GM18909 (cell line): ENCODE data around the gene DNMT3A.
A peak's percentile ranks its signal among the peaks of the same experiment; 100 is the strongest.

Experiments
- ATAC-seq: cut with Tn5 transposase; IDR thresholded peaks from one replicate; pipeline ENCODE4 v1.9.1; 2021; ENCODE audit warnings: mild to moderate bottlenecking; ENCODE audit not compliant: unreplicated experiment, poor library complexity

Gene DNMT3A

GRCh38 chr2:25309402-25309801, 32.3 kb downstream of the DNMT3A start:
- ATAC-seq, result no peak

- ATAC-seq, result no peak
Observed at GRCh38 chr2:25308599-25308998, 33.1 kb downstream of the DNMT3A start.

- no peak for ATAC-seq
Observed at GRCh38 chr2:25307949-25308557, 33.7 kb downstream of the DNMT3A start.

GRCh38 chr2:25306777-25307368, 34.9 kb downstream of the DNMT3A start:
- no peak for ATAC-seq

GRCh38 chr2:25305775-25306174, 36.0 kb downstream of the DNMT3A start:
- ATAC-seq, result no peak

- ATAC-seq, result no peak
Observed at GRCh38 chr2:25304826-25305596, 36.7 kb downstream of the DNMT3A start.

GRCh38 chr2:25304321-25304720, 37.4 kb downstream of the DNMT3A start:
- no peak for ATAC-seq

GRCh38 chr2:25303633-25304236, 38.0 kb downstream of the DNMT3A start:
- ATAC-seq, result no peak

- no peak for ATAC-seq
Observed at GRCh38 chr2:25302758-25303375, 38.9 kb downstream of the DNMT3A start.

GRCh38 chr2:25301453-25302352, 40.0 kb downstream of the DNMT3A start:
- ATAC-seq, result peak; percentile 95

- ATAC-seq, result no peak
Observed at GRCh38 chr2:25300001-25300400, 41.7 kb downstream of the DNMT3A start.

- ATAC-seq, result no peak
Observed at GRCh38 chr2:25298776-25299431, 42.8 kb downstream of the DNMT3A start.

- no peak for ATAC-seq
Observed at GRCh38 chr2:25297738-25298137, 44.0 kb downstream of the DNMT3A start.

- ATAC-seq, result no peak
Observed at GRCh38 chr2:25295621-25296020, 46.1 kb downstream of the DNMT3A start.

- peak; percentile 88 for ATAC-seq
Observed at GRCh38 chr2:25294573-25295462, 46.9 kb downstream of the DNMT3A start.

GRCh38 chr2:25293958-25294562, 47.7 kb downstream of the DNMT3A start:
- no peak for ATAC-seq

- no peak for ATAC-seq
Observed at GRCh38 chr2:25293145-25293544, 48.6 kb downstream of the DNMT3A start.

- no peak for ATAC-seq
Observed at GRCh38 chr2:25292408-25292807, 49.3 kb downstream of the DNMT3A start.
